Activated CD4-positive, alpha-beta T cell treated with anti-CD3 and anti-CD28 coated beads for 36 hours (primary cell): ENCODE data around the gene DCTN1. TPM values are rescaled to one million over a fixed set of nuclear protein-coding genes. Genes with fewer than 3 reads are reported as not detected.

Experiments used
- ATAC-seq: fragments of 200-7000 bp; cut with Tn5 transposase; one replicate; pipeline ENCODE4 v1.10.0; 2021; ENCODE audit warnings: mild to moderate bottlenecking, moderate library complexity
- CTCF ChIA-PET: fragments of 350-600 bp; sonication (Branson Sonifier 250); formaldehyde crosslinking; loops from one replicate; lab custom pipeline; 2021; ENCODE audit warnings: antibody characterized with exemption; lab: Charles Lee
- POLR2A ChIA-PET: fragments of 350-600 bp; sonication (Branson Sonifier 250); formaldehyde crosslinking; loops from one replicate; lab custom pipeline; 2021; ENCODE audit warnings: antibody characterized with exemption, inconsistent platforms; lab: Charles Lee
- DNase-seq: peaks from one replicate; pipeline ENCODE4 v3.0.0-alpha.2; 2020
- H3K27ac Mint-ChIP-seq: one replicate; pipeline ENCODE4 v1.8.0; 2021; ENCODE audit warnings: mixed read lengths
- H3K27me3 Mint-ChIP-seq: one replicate; pipeline ENCODE4 v1.8.0; 2021; ENCODE audit warnings: mixed read lengths
- H3K36me3 Mint-ChIP-seq: one replicate; pipeline ENCODE4 v1.8.0; 2021; ENCODE audit warnings: low read depth, mixed read lengths
- H3K4me1 Mint-ChIP-seq: one replicate; pipeline ENCODE4 v1.8.0; 2021; ENCODE audit warnings: mixed read lengths
- H3K4me3 Mint-ChIP-seq: one replicate; pipeline ENCODE4 v1.8.0; 2021; ENCODE audit warnings: mild to moderate bottlenecking, moderate library complexity, mixed read lengths
- H3K9me3 Mint-ChIP-seq: one replicate; pipeline ENCODE4 v1.8.0; 2021; ENCODE audit warnings: low read depth, mixed read lengths
- intact Hi-C, 2 experiments: fragments of 100-400 bp; cut with DNase I in 1 of 2; cut with micrococcal nuclease in 1 of 2; formaldehyde crosslinking; loops; one replicate each; pipeline versions ENCODE4 v1.14.2 to v1.15.1; 2022 to 2024; cut with DNase I, micrococcal nuclease
- total RNA-seq, 2 experiments: library from RNA; stranded (reverse); gene quantifications; one replicate each; pipeline ENCODE4 v1.2.3, GENCODE V29; 2021

DCTN1 gene
- total RNA-seq, 2 experiments from 2014 or later = 78.1 to 132 TPM

DNA sequence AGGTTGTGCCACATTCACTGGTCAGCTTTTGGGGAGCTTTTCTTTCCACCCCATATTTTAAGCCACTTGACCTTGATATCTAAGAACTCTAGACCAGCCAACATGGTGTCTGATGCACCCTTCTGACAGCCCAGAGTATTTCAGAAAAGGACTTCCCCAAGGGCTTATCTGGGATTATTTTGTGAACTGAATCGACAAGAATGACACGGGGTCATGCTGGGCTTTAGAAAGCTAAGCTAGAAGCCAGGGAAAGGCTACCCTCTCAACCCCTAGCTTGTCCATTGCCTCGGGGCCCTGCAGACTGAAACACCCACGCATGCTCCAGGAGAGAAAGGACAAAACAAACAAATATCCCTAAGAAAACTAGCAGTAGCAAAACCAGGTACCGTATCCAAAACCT is 52.9 kb downstream of the DCTN1 start:
- H3K9me3 Mint-ChIP-seq = no peaks in the 10 kb centered on the region
- intact Hi-C loops = no loop called here
- ChIA-PET CTCF (interaction anchor here (1.3 to 1.9 kb wide), 4 partner anchors 8 to 503 kb away, joined by 3 to 8 read pairs (median 4); no protein-coding TSS in a partner anchor), POLR2A (no interaction called here)
- H3K36me3 Mint-ChIP-seq = no peaks in the 10 kb centered on the region
- ATAC-seq (no peak), DNase-seq (no peak)
- no peaks in the 10 kb centered on the region for H3K27me3 Mint-ChIP-seq
- no peaks in the 10 kb centered on the region for H3K4me1 Mint-ChIP-seq
- no peak overlapping the region for H3K4me3 Mint-ChIP-seq
- H3K27ac Mint-ChIP-seq = no peak overlapping the region

DNA sequence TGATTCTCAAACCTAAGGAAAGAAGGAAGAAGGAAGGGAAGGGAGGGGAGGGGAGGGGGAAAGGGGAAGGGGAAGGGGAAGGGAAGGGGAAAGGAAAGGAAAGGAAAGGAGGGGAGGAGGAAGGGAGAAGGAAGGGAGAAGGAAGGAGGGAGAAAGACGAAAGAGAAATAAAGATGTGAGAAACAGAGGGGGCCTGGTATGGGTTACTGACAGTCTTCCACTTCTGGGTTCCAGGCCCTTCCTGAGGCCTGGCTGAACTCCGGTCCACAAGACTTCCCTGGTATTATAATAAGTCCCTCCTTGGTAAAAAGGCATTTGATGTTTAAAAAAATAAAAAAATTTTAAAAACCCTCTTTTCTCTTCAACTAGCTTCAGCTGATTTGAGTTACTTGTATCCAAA is 54.3 kb downstream of the DCTN1 start:
- intact Hi-C loops = no loop called here
- H3K4me3 Mint-ChIP-seq = no peak overlapping the region
- DNase-seq (no peak), ATAC-seq (no peak)
- no peaks in the 10 kb centered on the region for H3K36me3 Mint-ChIP-seq
- CTCF ChIA-PET = interaction anchor here (0.6 to 3.0 kb wide), 7 partner anchors 10 to 502 kb away, joined by 3 to 21 read pairs (median 5); no protein-coding TSS in a partner anchor
- H3K4me1 Mint-ChIP-seq = no peaks in the 10 kb centered on the region
- H3K27ac Mint-ChIP-seq = no peak overlapping the region
- H3K9me3 Mint-ChIP-seq = no peaks in the 10 kb centered on the region
- POLR2A ChIA-PET = no interaction called here
- H3K27me3 Mint-ChIP-seq = no peaks in the 10 kb centered on the region

DNA sequence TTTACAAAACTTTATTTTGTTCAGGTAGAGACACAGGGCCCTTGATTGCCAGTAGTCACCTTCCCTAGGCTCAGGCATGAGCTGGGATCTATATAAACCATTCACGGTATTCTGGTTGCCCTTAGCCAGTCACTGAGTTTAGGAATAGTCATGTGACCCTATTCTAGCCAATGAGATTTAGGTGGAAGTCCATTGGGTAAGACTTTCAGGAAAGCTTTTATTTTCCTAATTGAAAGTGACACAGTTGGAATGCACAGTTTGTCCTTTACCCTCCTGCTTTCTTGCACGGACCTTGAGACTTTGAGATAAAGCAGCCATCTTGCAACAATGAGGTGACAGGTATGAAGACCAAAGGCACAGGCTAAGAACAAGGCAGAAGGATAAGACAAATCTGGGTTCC is 58.4 kb downstream of the DCTN1 start:
- ChIA-PET POLR2A (no interaction called here), CTCF (interaction anchor here (0.6 to 3.4 kb wide), 2 partner anchors 13 to 497 kb away, joined by 3 to 15 read pairs; no protein-coding TSS in a partner anchor)
- no peak for DNase-seq
- Mint-ChIP-seq H3K27me3 (no peaks in the 10 kb centered on the region), H3K36me3 (peaks cover 2% of the 10 kb centered on the region), H3K4me1 (no peaks in the 10 kb centered on the region), H3K27ac (no peak overlapping the region), H3K9me3 (no peaks in the 10 kb centered on the region), H3K4me3 (no peak overlapping the region)
- intact Hi-C loops = no loop called here
- no peak for ATAC-seq

DNA sequence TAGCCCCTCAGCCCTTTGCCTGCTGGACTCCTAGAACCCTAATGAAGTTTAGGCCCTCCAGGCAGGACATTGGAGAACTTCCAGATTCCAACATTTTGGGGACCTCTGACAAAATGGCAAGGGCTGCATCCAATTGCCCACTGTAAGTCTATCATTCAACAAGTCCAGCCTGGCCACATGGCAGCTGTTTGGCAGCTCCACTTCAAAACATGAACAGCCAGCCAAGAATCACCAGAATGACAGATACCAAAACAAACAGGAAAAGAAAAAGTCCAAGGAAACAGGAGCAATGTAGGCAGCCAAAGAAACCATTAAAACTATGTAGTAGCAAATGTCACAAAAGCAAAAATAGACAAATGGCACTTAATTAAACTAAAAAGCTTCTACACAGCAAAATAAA is 62.4 kb downstream of the DCTN1 start:
- Mint-ChIP-seq H3K27me3 (no peaks in the 10 kb centered on the region), H3K36me3 (peaks cover 5% of the 10 kb centered on the region), H3K9me3 (no peaks in the 10 kb centered on the region), H3K27ac (no peak overlapping the region), H3K4me1 (no peaks in the 10 kb centered on the region), H3K4me3 (no peak overlapping the region)
- ChIA-PET POLR2A (no interaction called here), CTCF (interaction anchor here (1.3 kb wide), 1 partner anchor 66 kb away, joined by 3 read pairs; no protein-coding TSS in a partner anchor)
- no peak for ATAC-seq
- DNase-seq = no peak
- intact Hi-C loops = no loop called here

DNA sequence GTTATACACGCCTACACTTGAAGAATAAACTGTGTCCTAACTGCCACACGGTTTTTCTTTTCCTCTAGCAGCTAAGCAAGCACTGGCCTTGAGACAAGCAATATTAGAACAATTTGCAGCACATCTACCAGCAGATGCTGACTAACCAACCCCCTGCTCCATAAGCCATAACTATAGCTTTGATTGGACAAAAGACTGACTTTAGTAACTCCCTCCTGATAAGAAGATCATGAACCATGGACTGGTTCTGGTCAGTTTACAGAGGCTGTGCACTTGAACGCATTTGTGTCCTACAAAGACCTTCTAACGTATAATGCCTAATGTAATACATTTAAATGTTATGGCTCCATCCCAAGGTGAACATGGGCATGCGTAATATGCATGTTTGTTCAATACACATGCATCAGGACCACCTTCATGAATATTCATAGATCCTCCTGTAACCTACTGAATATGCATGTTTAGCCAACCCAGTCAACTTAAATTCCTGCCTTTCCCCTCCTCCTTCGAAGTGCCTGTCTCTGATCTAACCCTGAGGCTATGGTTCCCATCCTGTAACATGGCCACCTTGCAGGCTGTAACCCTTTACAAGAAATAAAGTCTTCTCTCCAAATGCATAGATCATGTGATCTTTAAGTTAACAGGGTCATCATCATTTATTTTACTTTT is 63.4 kb downstream of the DCTN1 start:
- Mint-ChIP-seq H3K36me3 (peaks cover 7% of the 10 kb centered on the region), H3K4me3 (no peak overlapping the region), H3K27ac (no peak overlapping the region), H3K4me1 (no peaks in the 10 kb centered on the region), H3K9me3 (no peaks in the 10 kb centered on the region), H3K27me3 (no peaks in the 10 kb centered on the region)
- intact Hi-C loops = no loop called here
- DNase-seq = no peak
- no peak for ATAC-seq
- CTCF ChIA-PET = interaction anchor here (1.0 kb wide), 1 partner anchor 8 kb away, joined by 3 read pairs; no protein-coding TSS in a partner anchor
- POLR2A ChIA-PET = no interaction called here

DNA sequence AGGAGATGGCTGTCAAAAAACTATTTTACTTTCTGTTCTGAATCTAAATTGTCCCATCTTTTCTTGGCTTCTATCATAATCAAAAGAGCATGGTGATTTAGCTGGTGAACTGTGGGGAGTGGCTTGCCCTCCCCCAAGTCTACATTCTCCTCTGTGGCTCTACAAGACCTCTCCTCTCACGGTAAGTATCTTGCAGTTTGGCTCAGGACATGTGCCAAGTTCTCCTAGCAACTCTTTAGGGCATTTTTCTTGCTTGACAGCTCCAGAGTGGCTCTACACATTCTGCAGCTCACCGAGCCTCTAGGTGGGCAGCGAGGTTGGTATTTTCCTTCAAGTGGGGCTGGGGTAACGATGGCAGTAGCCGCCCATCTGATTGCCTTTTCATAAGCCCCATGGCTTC is 66.0 kb downstream of the DCTN1 start:
- DNase-seq (no peak), ATAC-seq (no peak)
- POLR2A ChIA-PET = no interaction called here
- Mint-ChIP-seq H3K9me3 (no peaks in the 10 kb centered on the region), H3K4me3 (no peak overlapping the region), H3K27me3 (no peaks in the 10 kb centered on the region), H3K36me3 (peaks cover 8% of the 10 kb centered on the region), H3K4me1 (no peaks in the 10 kb centered on the region), H3K27ac (no peak overlapping the region)
- CTCF ChIA-PET = interaction anchor here (1.7 kb wide), 1 partner anchor 21 kb away, joined by 3 read pairs; no protein-coding TSS in a partner anchor
- intact Hi-C loops = no loop called here

DNA sequence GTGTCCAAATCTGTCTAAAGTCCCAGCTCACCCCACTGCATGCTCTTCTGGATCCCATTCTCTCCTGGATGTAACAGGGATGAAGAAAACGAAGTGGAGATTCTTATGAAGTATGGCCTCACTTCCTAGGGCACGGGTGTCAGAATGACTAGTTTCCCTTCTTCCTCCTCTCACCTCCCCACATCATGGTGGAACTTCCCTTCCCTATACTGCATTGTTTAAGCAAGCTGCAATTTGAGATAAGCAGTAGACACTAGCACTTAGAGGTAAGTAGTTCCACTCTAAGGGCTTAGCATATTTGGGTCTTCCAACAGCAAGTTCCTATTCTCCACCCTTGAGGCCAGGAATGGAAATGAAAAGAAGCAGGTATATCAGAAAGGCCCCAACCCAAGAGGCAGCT is 66.6 kb downstream of the DCTN1 start:
- no peak overlapping the region for H3K4me3 Mint-ChIP-seq
- intact Hi-C loops = no loop called here
- no peaks in the 10 kb centered on the region for H3K9me3 Mint-ChIP-seq
- CTCF ChIA-PET = interaction anchor here (0.9 to 1.7 kb wide), 3 partner anchors 13 to 64 kb away, joined by 3 to 5 read pairs (median 3); no protein-coding TSS in a partner anchor
- POLR2A ChIA-PET = no interaction called here
- no peaks in the 10 kb centered on the region for H3K27me3 Mint-ChIP-seq
- no peak overlapping the region for H3K27ac Mint-ChIP-seq
- no peak for DNase-seq
- H3K36me3 Mint-ChIP-seq = peaks cover 8% of the 10 kb centered on the region
- no peak for ATAC-seq
- no peaks in the 10 kb centered on the region for H3K4me1 Mint-ChIP-seq

DNA sequence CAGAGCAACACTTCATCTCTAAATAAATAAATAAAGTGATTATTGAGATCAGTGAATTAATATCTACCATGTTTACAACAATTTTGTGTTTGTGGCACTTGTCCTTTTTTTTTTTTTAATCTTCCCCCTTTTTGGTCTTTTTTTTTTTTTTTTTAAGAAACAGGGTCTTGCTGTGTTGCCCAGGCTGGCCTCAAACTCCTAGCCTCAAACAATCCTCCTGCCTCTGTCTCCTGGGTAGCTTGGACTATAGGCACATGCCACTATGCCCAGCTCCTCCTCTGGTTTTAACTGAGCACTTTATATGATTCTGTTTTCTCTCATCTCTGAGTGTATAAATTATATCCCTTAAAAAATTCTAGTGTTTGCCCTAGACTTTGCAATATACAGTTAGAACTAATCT is 67.2 kb downstream of the DCTN1 start:
- no peak overlapping the region for H3K4me3 Mint-ChIP-seq
- CTCF ChIA-PET = interaction anchor here (0.9 to 1.7 kb wide), 3 partner anchors 14 to 63 kb away, joined by 3 to 5 read pairs (median 3); no protein-coding TSS in a partner anchor
- no peak for ATAC-seq
- no peak overlapping the region for H3K27ac Mint-ChIP-seq
- H3K36me3 Mint-ChIP-seq = peaks cover 8% of the 10 kb centered on the region
- H3K4me1 Mint-ChIP-seq = no peaks in the 10 kb centered on the region
- no peaks in the 10 kb centered on the region for H3K9me3 Mint-ChIP-seq
- no peak for DNase-seq
- POLR2A ChIA-PET = no interaction called here
- no peaks in the 10 kb centered on the region for H3K27me3 Mint-ChIP-seq
- intact Hi-C loops = no loop called here

Other genes starting within 250 kb of the DCTN1 start
- gene BOLA3, start 232.4 kb downstream of the DCTN1 start, total RNA-seq = 100 to 1,000 TPM; 119 to 130 TPM
- gene MOB1A, start 201.4 kb downstream of the DCTN1 start, total RNA-seq = 100 to 1,000 TPM in 1 of 2 experiments, 10 to 100 TPM in 1; 96.6 to 149 TPM
- gene MTHFD2, start 181.7 kb downstream of the DCTN1 start, total RNA-seq = 100 to 1,000 TPM; 411 to 453 TPM
- 1 to 10 TPM; 2.2 to 2.7 TPM for gene SLC4A5, start 36.9 kb downstream of the DCTN1 start, total RNA-seq
- 1 to 10 TPM; 4.5 to 4.9 TPM for gene C2orf81, start 41.3 kb upstream of the DCTN1 start, total RNA-seq
- 100 to 1,000 TPM; 103 to 119 TPM for gene WDR54, start 41.4 kb upstream of the DCTN1 start, total RNA-seq
- 1 to 10 TPM; 1.8 to 2.5 TPM for gene RTKN, start 61.6 kb upstream of the DCTN1 start, total RNA-seq
- 10 to 100 TPM; 24.2 to 25.6 TPM for gene INO80B, start 74.8 kb upstream of the DCTN1 start, total RNA-seq
- 10 to 100 TPM; 24.9 to 30.2 TPM for gene WBP1, start 78.1 kb upstream of the DCTN1 start, total RNA-seq
- gene MOGS, start 85.1 kb upstream of the DCTN1 start, total RNA-seq = 10 to 100 TPM; 44.2 to 48.9 TPM
- gene MRPL53, start 92.4 kb upstream of the DCTN1 start, total RNA-seq = 10 to 100 TPM; 87.4 to 88.5 TPM
- gene CCDC142, start 102.7 kb upstream of the DCTN1 start, total RNA-seq = 10 to 100 TPM in 1 of 2 experiments, 1 to 10 TPM in 1; 9.7 to 13.2 TPM
- 10 to 100 TPM; 24.0 to 24.6 TPM for gene TTC31, start 102.8 kb upstream of the DCTN1 start, total RNA-seq
- under 1 TPM in 1 of 2 experiments, not detected in 1; 0.28 TPM for gene LBX2, start 119.3 kb upstream of the DCTN1 start, total RNA-seq
- 10 to 100 TPM; 21.7 to 28.7 TPM for gene PCGF1, start 127.4 kb upstream of the DCTN1 start, total RNA-seq
- gene TLX2, start 134.1 kb upstream of the DCTN1 start, total RNA-seq = under 1 TPM; 0.18 to 0.21 TPM
- under 1 TPM; 0.40 to 0.41 TPM for gene DQX1, start 145.9 kb upstream of the DCTN1 start, total RNA-seq
- gene AUP1, start 149.4 kb upstream of the DCTN1 start, total RNA-seq = 100 to 1,000 TPM in 1 of 2 experiments, 10 to 100 TPM in 1; 92.0 to 122 TPM
- 10 to 100 TPM; 43.5 to 47.7 TPM for gene HTRA2, start 149.6 kb upstream of the DCTN1 start, total RNA-seq
- gene LOXL3, start 173.6 kb upstream of the DCTN1 start, total RNA-seq = under 1 TPM; 0.86 to 0.96 TPM
- 10 to 100 TPM; 17.2 to 17.9 TPM for gene DOK1, start 174.4 kb upstream of the DCTN1 start, total RNA-seq